ENCODE data around the gene ZNF91.

ZNF91 gene

DNA sequence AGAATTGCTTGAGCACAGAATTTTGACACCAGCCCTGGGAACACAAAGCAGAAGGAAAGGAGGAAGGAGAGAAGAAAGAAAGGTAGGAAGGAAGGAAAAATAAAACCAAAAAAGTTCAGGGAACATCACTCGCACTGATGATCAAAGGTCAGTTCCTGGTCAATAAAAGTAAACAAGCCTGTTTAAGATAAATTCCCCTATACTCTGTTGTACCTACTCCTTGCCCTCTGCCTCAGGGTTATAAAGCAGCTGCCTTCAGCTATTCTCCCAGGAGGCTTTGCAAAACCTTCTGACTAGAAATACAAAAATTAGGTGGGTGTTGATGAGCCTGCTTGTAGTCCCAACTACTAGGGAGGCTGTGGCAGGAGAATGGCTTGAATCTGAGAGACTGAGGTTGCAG, 14.9 kb upstream of the ZNF91 start:
- Histone ChIP-seq H3K27ac (ENCODE audit: low read length) (no peak overlapping the region), H3K4me1 (ENCODE audit: control insufficient read depth, insufficient read depth, low read length) (no peaks in the 10 kb centered on the region), H3K9me3 (ENCODE audit: control insufficient read depth in 2 of 2, low read length in 2 of 2) (no peaks in the 10 kb centered on the region), H3K4me3 (ENCODE audit: low read length in 2 of 2) (no peak overlapping the region), H3K36me3 (ENCODE audit: control insufficient read depth in 2 of 2, insufficient read depth in 2 of 2, low read length in 2 of 2) (no peaks in the 10 kb centered on the region), H3K27me3 (ENCODE audit: control insufficient read depth in 1 of 2, insufficient read depth in 2 of 2, low read length in 2 of 2) (peaks cover 0 to 6% of the 10 kb centered on the region in 2 donors), H3K9ac (ENCODE audit: low read length in 2 of 2) (no peak overlapping the region)

DNA sequence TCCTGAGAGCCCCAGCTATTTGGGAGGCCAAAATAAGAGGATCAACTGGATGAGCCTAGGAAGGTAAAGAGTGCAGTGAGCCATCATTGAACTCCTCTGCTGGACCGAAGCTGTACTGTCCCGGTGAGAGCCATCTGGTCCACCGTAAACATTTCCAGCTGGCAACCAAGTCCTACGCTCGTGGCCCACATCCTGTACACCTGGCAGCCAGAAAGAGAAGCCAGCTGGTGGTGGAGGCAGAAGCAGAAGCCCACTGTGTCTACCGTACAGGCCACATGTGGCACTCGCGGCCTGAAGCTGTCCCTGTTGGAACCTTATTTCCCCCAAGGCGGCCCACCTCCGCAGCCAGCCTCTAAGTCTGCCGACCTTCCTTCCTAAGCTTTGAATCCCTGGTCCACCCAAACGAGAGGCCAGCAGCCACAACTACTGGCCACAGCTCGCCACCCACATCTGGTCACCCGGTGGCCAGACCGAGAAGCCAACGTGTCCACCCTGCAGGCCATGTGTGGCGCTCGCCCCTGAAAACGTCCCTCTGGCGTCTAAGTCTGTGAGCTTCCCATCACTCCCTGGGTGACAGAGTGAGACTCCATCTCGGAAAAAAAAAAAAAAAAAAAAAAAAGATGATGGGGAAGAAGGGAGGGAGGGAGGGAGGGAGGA, 14.2 kb upstream of the ZNF91 start:
- H3K9me3 ChIP-seq (ENCODE audit: control insufficient read depth in 2 of 2, low read length in 2 of 2), result no peaks in the 10 kb centered on the region

DNA sequence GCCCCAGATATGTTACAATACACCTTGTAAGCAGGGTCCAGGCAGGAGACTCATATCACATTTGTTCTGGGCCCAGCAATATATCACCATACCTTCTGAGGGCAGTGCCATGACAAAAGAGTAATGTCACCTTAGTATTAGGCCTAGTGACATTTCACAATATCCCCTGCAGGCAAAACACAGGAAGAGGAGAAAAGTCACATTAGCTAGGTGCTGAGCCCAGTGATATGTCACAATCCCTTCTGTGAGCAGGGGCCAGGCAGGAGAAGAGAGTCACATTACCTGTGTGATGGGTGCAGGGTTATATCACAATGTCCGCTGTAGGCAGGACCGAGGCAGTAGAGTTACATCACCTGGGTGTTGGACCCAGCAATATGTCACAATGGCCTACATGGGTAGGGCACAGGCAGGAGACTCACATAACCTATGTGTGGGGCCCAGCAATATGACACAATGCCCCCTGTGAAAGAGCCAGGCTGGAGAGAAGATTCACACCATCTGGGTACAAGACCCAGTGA, 12.4 kb upstream of the ZNF91 start:
- Histone ChIP-seq H3K4me3 (ENCODE audit: low read length in 2 of 2) (no peak overlapping the region), H3K4me1 (ENCODE audit: control insufficient read depth, insufficient read depth, low read length) (no peaks in the 10 kb centered on the region), H3K27me3 (ENCODE audit: control insufficient read depth in 1 of 2, insufficient read depth in 2 of 2, low read length in 2 of 2) (no peaks in the 10 kb centered on the region), H3K27ac (ENCODE audit: low read length) (no peak overlapping the region), H3K9ac (ENCODE audit: low read length in 2 of 2) (no peak overlapping the region), H3K36me3 (ENCODE audit: control insufficient read depth in 2 of 2, insufficient read depth in 2 of 2, low read length in 2 of 2) (no peaks in the 10 kb centered on the region), H3K9me3 (ENCODE audit: control insufficient read depth in 2 of 2, low read length in 2 of 2) (no peaks in the 10 kb centered on the region)

More for the DNA sequence above, 14.2 kb upstream of the ZNF91 start:
- H3K27me3 ChIP-seq (ENCODE audit: control insufficient read depth in 1 of 2, insufficient read depth in 2 of 2, low read length in 2 of 2), result peaks cover 0 to 3% of the 10 kb centered on the region in 2 donors
- H3K9ac ChIP-seq (ENCODE audit: low read length in 2 of 2), result no peak overlapping the region
- H3K4me1 ChIP-seq (ENCODE audit: control insufficient read depth, insufficient read depth, low read length), result no peaks in the 10 kb centered on the region
- no peak overlapping the region for H3K4me3 ChIP-seq (ENCODE audit: low read length in 2 of 2)
- H3K27ac ChIP-seq (ENCODE audit: low read length), result no peak overlapping the region
- H3K36me3 ChIP-seq (ENCODE audit: control insufficient read depth in 2 of 2, insufficient read depth in 2 of 2, low read length in 2 of 2), result no peaks in the 10 kb centered on the region

DNA sequence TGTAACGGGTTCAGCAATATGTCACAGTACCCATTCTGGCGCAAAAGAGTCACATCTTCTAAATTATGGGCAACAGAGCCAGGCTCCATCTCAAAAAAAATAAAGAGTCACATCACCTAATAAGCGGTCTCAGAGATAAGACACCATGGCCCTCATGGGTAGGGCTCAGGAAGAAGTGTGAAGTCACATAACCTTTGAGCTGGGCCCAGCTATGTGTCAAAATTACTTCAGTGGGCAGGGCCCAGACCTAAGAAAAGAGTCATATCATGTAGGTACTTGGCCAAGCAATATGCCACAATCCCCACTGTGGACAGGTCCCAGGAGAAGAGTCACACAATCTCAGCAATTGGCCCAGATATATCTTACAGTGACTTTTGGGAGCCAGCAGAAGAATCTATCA, 11.4 kb upstream of the ZNF91 start:
- Histone ChIP-seq H3K27ac (ENCODE audit: low read length) (no peak overlapping the region), H3K9ac (ENCODE audit: low read length in 2 of 2) (no peak overlapping the region), H3K36me3 (ENCODE audit: control insufficient read depth in 2 of 2, insufficient read depth in 2 of 2, low read length in 2 of 2) (no peaks in the 10 kb centered on the region), H3K4me3 (ENCODE audit: low read length in 2 of 2) (no peak overlapping the region), H3K9me3 (ENCODE audit: control insufficient read depth in 2 of 2, low read length in 2 of 2) (no peaks in the 10 kb centered on the region), H3K27me3 (ENCODE audit: control insufficient read depth in 1 of 2, insufficient read depth in 2 of 2, low read length in 2 of 2) (no peaks in the 10 kb centered on the region), H3K4me1 (ENCODE audit: control insufficient read depth, insufficient read depth, low read length) (no peaks in the 10 kb centered on the region)

DNA sequence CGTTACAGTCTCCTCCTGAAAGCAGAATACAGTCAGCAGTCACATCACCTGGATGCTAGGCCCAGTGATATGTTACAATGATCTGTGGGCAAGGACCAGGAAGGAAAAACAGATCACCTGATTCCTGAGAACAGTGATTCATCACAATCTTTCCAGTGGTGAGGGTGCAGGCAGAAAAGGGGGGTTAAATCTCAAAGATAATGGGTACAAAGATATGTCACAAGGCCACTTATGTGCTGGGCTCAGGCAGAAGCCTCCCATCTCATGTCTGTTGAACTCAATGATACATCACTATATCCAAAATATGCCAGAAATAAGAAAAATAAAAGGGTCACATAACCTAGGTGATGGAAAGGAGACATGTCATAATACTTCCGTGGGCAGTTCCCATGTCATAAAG, 10.8 kb upstream of the ZNF91 start:
- Histone ChIP-seq H3K9ac (ENCODE audit: low read length in 2 of 2) (no peak overlapping the region), H3K36me3 (ENCODE audit: control insufficient read depth in 2 of 2, insufficient read depth in 2 of 2, low read length in 2 of 2) (no peaks in the 10 kb centered on the region), H3K27ac (ENCODE audit: low read length) (no peak overlapping the region), H3K9me3 (ENCODE audit: control insufficient read depth in 2 of 2, low read length in 2 of 2) (no peaks in the 10 kb centered on the region), H3K4me1 (ENCODE audit: control insufficient read depth, insufficient read depth, low read length) (no peaks in the 10 kb centered on the region), H3K27me3 (ENCODE audit: control insufficient read depth in 1 of 2, insufficient read depth in 2 of 2, low read length in 2 of 2) (no peaks in the 10 kb centered on the region), H3K4me3 (ENCODE audit: low read length in 2 of 2) (no peak overlapping the region)

DNA sequence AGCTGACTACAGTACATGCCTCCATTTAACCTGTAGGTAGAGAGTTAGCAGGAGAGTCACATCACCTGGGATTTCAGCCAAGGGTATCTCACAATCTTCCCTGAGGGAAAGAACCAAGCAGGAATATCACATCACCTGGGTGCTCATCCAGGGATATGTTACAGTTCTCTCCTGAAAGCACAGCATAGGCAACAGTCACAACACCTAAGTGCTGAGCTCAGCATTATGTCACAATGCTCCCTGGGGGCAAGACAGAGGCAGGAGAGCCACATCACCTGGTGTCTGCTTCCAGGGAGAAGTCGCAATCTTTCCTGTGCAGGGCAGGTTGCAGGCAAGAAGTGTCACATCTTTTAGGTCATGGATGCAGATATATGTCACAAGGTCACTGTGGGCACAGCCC, 9.4 kb upstream of the ZNF91 start:
- no peak overlapping the region for H3K27ac ChIP-seq (ENCODE audit: low read length)
- no peak overlapping the region for H3K4me3 ChIP-seq (ENCODE audit: low read length in 2 of 2)

DNA sequence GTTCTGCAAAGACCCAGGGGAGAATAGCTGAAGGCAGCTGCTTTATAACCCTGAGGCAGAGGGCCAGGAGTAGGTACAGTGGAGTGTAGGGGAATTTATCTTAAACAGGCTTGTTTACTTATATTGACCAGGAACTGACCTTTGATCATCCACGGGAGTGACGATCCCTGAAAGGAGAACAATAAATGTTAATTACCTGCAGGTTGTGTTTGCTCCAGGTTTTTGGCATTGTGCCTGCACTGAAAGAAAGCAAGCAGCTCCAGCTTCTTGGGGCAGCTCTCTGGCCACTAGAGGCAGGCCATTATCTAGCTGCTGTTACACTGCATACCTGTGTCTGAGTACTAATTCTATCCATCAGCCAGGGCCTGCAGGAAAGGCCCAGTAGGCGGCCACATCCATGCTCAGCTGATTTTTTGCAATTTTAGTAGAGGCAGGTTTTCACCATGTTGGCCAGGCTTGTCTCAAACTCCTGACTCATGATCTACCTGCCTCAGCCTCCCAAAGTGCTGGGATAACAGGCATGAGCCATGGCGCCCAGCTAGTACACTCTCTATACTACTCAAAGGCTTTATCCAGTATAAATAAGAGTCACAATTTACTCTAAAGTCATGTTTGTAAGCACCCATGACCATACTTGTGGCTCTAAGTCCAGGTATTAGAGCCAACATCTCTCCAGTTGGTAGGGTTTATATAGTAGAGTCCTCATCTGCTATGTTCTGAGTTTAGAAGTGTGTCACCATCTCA, 8.5 kb upstream of the ZNF91 start:
- no peak overlapping the region for H3K27ac ChIP-seq (ENCODE audit: low read length)

More for the DNA sequence above, 9.4 kb upstream of the ZNF91 start:
- Histone ChIP-seq H3K9me3 (ENCODE audit: control insufficient read depth in 2 of 2, low read length in 2 of 2) (no peaks in the 10 kb centered on the region), H3K4me1 (ENCODE audit: control insufficient read depth, insufficient read depth, low read length) (no peaks in the 10 kb centered on the region), H3K9ac (ENCODE audit: low read length in 2 of 2) (no peak overlapping the region), H3K27me3 (ENCODE audit: control insufficient read depth in 1 of 2, insufficient read depth in 2 of 2, low read length in 2 of 2) (no peaks in the 10 kb centered on the region), H3K36me3 (ENCODE audit: control insufficient read depth in 2 of 2, insufficient read depth in 2 of 2, low read length in 2 of 2) (no peaks in the 10 kb centered on the region)

DNA sequence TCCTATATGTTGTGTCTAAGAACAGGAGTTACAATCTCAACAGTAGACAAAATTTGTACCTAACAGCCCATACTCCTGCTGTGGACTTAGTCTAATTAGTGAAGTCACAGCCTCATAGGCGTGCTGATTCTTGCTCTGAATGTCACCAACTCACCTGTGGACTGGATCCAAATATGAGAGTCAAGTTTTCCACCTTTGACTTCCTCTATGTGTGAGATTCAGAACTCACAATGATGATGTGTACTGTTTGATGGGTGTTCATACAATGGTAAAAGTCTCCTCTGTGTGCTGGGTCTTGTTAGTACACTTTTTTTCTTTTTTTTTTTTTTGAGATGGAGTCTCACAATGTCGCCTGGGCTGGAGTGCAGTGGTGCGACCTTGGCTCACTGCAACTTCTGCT, 7.8 kb upstream of the ZNF91 start:
- no peaks in the 10 kb centered on the region for H3K9me3 ChIP-seq (ENCODE audit: control insufficient read depth in 2 of 2, low read length in 2 of 2)
- H3K4me1 ChIP-seq (ENCODE audit: control insufficient read depth, insufficient read depth, low read length), result no peaks in the 10 kb centered on the region
- H3K27me3 ChIP-seq (ENCODE audit: control insufficient read depth in 1 of 2, insufficient read depth in 2 of 2, low read length in 2 of 2), result no peaks in the 10 kb centered on the region
- H3K4me3 ChIP-seq (ENCODE audit: low read length in 2 of 2), result no peak overlapping the region
- H3K9ac ChIP-seq (ENCODE audit: low read length in 2 of 2), result no peak overlapping the region
- no peaks in the 10 kb centered on the region for H3K36me3 ChIP-seq (ENCODE audit: control insufficient read depth in 2 of 2, insufficient read depth in 2 of 2, low read length in 2 of 2)
- no peak overlapping the region for H3K27ac ChIP-seq (ENCODE audit: low read length)

More for the DNA sequence above, 8.5 kb upstream of the ZNF91 start:
- no peaks in the 10 kb centered on the region for H3K27me3 ChIP-seq (ENCODE audit: control insufficient read depth in 1 of 2, insufficient read depth in 2 of 2, low read length in 2 of 2)
- H3K4me1 ChIP-seq (ENCODE audit: control insufficient read depth, insufficient read depth, low read length), result no peaks in the 10 kb centered on the region
- H3K9me3 ChIP-seq (ENCODE audit: control insufficient read depth in 2 of 2, low read length in 2 of 2), result no peaks in the 10 kb centered on the region
- H3K4me3 ChIP-seq (ENCODE audit: low read length in 2 of 2), result no peak overlapping the region
- H3K9ac ChIP-seq (ENCODE audit: low read length in 2 of 2), result no peak overlapping the region
- H3K36me3 ChIP-seq (ENCODE audit: control insufficient read depth in 2 of 2, insufficient read depth in 2 of 2, low read length in 2 of 2), result no peaks in the 10 kb centered on the region

DNA sequence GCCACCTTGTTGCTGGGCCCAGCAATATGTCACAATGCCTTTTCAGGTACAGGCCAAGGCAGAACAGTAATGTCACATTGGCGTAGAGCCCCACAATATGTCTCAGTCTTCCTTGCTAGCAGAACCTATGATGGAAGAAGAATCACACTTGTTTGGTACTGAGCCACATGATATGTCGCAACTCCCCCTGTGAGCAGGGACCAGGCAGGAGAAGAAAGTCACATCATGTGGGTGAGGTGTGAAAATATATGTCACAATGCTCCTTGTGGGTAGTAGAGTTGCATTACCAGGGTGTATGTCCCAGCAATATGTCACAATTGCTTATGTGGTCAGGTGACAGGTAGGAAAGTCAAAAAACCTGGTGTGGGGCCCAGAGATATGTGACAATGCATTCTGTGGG, 7.1 kb upstream of the ZNF91 start:
- Histone ChIP-seq H3K4me1 (ENCODE audit: control insufficient read depth, insufficient read depth, low read length) (no peaks in the 10 kb centered on the region), H3K9ac (ENCODE audit: low read length in 2 of 2) (no peak overlapping the region), H3K27me3 (ENCODE audit: control insufficient read depth in 1 of 2, insufficient read depth in 2 of 2, low read length in 2 of 2) (no peaks in the 10 kb centered on the region), H3K9me3 (ENCODE audit: control insufficient read depth in 2 of 2, low read length in 2 of 2) (no peaks in the 10 kb centered on the region), H3K4me3 (ENCODE audit: low read length in 2 of 2) (no peak overlapping the region), H3K27ac (ENCODE audit: low read length) (no peak overlapping the region), H3K36me3 (ENCODE audit: control insufficient read depth in 2 of 2, insufficient read depth in 2 of 2, low read length in 2 of 2) (no peaks in the 10 kb centered on the region)

DNA sequence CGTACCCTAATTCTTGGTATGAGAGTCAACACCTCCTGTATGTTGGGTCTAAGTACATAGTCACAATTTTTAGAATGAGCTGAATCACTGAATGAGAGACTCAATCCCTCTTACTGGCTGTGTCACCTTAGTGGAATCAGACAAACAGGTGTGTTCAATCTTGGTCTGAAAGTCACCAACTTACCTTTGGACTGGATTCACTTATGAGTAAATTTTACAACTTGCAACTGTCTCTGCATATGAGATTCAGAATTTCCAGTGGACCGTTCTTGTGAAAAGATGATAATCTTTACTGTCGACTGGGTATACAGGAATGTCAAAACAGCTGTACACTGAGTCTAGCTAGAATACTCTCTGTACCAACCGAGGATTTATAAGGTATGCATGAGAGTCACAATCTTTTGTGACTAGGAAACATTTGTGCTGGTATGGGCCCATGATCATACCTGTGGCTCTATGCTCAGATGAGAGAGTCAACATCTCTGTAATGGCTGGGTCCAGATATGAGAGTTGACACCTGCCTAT, 5.9 kb upstream of the ZNF91 start:
- no peaks in the 10 kb centered on the region for H3K4me1 ChIP-seq (ENCODE audit: control insufficient read depth, insufficient read depth, low read length)
- H3K36me3 ChIP-seq (ENCODE audit: control insufficient read depth in 2 of 2, insufficient read depth in 2 of 2, low read length in 2 of 2), result no peaks in the 10 kb centered on the region
- no peaks in the 10 kb centered on the region for H3K27me3 ChIP-seq (ENCODE audit: control insufficient read depth in 1 of 2, insufficient read depth in 2 of 2, low read length in 2 of 2)
- H3K27ac ChIP-seq (ENCODE audit: low read length), result no peak overlapping the region
- no peak overlapping the region for H3K4me3 ChIP-seq (ENCODE audit: low read length in 2 of 2)
- H3K9ac ChIP-seq (ENCODE audit: low read length in 2 of 2), result no peak overlapping the region
- H3K9me3 ChIP-seq (ENCODE audit: control insufficient read depth in 2 of 2, low read length in 2 of 2), result no peaks in the 10 kb centered on the region

DNA sequence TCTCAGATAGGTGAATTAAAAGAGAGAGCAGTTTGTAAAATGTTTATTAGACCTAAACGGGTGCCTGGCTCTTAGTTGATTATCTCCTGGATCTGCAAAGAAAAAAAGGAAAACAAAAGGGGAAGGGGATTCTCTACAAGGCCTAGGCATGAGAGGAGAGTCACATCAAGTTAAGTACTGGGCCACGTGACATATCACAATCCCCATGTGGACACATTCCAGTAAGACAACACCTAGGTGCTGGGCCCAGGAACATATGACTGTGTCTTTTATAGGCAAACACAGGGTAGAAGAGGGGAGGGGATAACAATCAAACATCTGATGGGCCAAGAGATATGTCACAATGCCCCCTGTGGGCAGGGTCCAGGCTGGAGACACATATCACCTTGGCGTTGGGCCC, 4.2 kb upstream of the ZNF91 start:
- Histone ChIP-seq H3K4me3 (ENCODE audit: low read length in 2 of 2) (no peak overlapping the region), H3K9me3 (ENCODE audit: control insufficient read depth in 2 of 2, low read length in 2 of 2) (no peaks in the 10 kb centered on the region)

More for the DNA sequence above, 4.2 kb upstream of the ZNF91 start:
- H3K4me1 ChIP-seq (ENCODE audit: control insufficient read depth, insufficient read depth, low read length), result peaks cover 2% of the 10 kb centered on the region
- H3K9ac ChIP-seq (ENCODE audit: low read length in 2 of 2), result no peak overlapping the region
- no peaks in the 10 kb centered on the region for H3K27me3 ChIP-seq (ENCODE audit: control insufficient read depth in 1 of 2, insufficient read depth in 2 of 2, low read length in 2 of 2)
- no peaks in the 10 kb centered on the region for H3K36me3 ChIP-seq (ENCODE audit: control insufficient read depth in 2 of 2, insufficient read depth in 2 of 2, low read length in 2 of 2)
- H3K27ac ChIP-seq (ENCODE audit: low read length), result no peak overlapping the region
